Liver (tissue), 3 donors: Measurements from ENCODE around the gene AP4E1.

ENCODE experiments used
- ATF3 ChIP-seq: IDR thresholded peaks from 2 replicates; pipeline ENCODE4 v1.6.1; 2016; ENCODE audit warnings: antibody characterized with exemption
- CTCF ChIP-seq: fragments of 150-350 bp; IDR thresholded peaks from 2 replicates; pipeline ENCODE4 v1.5.1; 2017; ENCODE audit warnings: improper control_type of control experiment, low read depth, low read length; ENCODE audit not compliant: missing input control
- FOXA1 ChIP-seq: IDR thresholded peaks from 2 replicates; pipeline ENCODE4 v1.6.1; 2016; ENCODE audit warnings: antibody characterized with exemption
- HNF4A ChIP-seq, 2 donors: conservative IDR thresholded peaks; 2 replicates each; pipeline ENCODE4 v1.6.1; 2016; ENCODE audit warnings: antibody characterized with exemption in 2 of 2, mild to moderate bottlenecking in 2 of 2
- JUND ChIP-seq, 2 donors: IDR thresholded peaks; 2 replicates each; pipeline ENCODE4 v1.6.1; 2016; ENCODE audit warnings: antibody characterized with exemption in 2 of 2
- MAX ChIP-seq: IDR thresholded peaks from 2 replicates; pipeline ENCODE4 v1.6.1; 2016; ENCODE audit warnings: antibody characterized with exemption
- RAD21 ChIP-seq, 2 donors: IDR thresholded peaks; 2 replicates each; pipeline ENCODE4 v1.6.1; 2016; ENCODE audit warnings: antibody characterized with exemption in 2 of 2, mild to moderate bottlenecking in 2 of 2
- REST ChIP-seq: IDR thresholded peaks from 2 replicates; pipeline ENCODE4 v1.6.1; 2016; ENCODE audit warnings: antibody characterized with exemption, mild to moderate bottlenecking
- TAF1 ChIP-seq: conservative IDR thresholded peaks from 2 replicates; pipeline ENCODE4 v1.6.1; 2016; ENCODE audit warnings: antibody characterized with exemption, mild to moderate bottlenecking
- YY1 ChIP-seq: IDR thresholded peaks from 2 replicates; pipeline ENCODE4 v1.6.1; 2016; ENCODE audit warnings: antibody characterized with exemption, mild to moderate bottlenecking
- ZBTB33 ChIP-seq: IDR thresholded peaks from 2 replicates; pipeline ENCODE4 v1.6.1; 2016; ENCODE audit warnings: antibody characterized with exemption
- donor health status: healthy.
- donor health status: healthy.

- TF ChIP-seq ZBTB33 (no peak), REST (no peak), CTCF (no peak), JUND (IDR thresholded peaks at IDR 0.05) (peak in 1 of 2 donors; percentile 39), ATF3 (no peak), YY1 (no peak), RAD21 (IDR thresholded peaks at IDR 0.05) (no peak), FOXA1 (no peak), MAX (no peak), TAF1 (no peak), HNF4A (conservative IDR thresholded peaks at IDR 0.05) (no peak)
These were observed 24.6 kb upstream of the AP4E1 start for GRCh38 chr15:50883903-50884302.
